ENCODE measurements around the gene CCDC144A.
"Not testable (repeated sequence)": the region's sequence is repeated elsewhere in the genome, so short reads cannot be mapped to it uniquely, and the experiment has no call there.

CCDC144A gene

GRCh38 chr17:16820979-16821543 is 131.0 kb downstream of the CCDC144A start:
- no peak for DNase-seq

GRCh38 chr17:16822133-16822532 is 132.1 kb downstream of the CCDC144A start:
- DNase-seq, result not testable (repeated sequence)

- not testable (repeated sequence) for DNase-seq
Observed at GRCh38 chr17:16823768-16824406, 133.8 kb downstream of the CCDC144A start.

Data from activated T-cell treated with anti-CD3 and anti-CD28 coated beads, Interleukin-2, amount 50 U/mL, for 1 hour (primary cell).